ENCODE measurements around the gene U2SURP. TPM values are rescaled to one million over a fixed set of nuclear protein-coding genes. Genes with fewer than 3 reads are reported as not detected.

The U2SURP gene
- total RNA-seq, 1 donor from 2014 or later, result 41.9 TPM

- ATAC-seq (no peak), DNase-seq (ENCODE audit: missing footprints) (no peak)
- intact Hi-C loops (cut with DNase I), result no loop called here
These were observed 83.7 kb downstream of the U2SURP start for GRCh38 chr3:143084856-143085731.

GRCh38 chr3:143088835-143089234 is 87.5 kb downstream of the U2SURP start:
- intact Hi-C loops (cut with DNase I), result no loop called here
- ATAC-seq (no peak), DNase-seq (ENCODE audit: missing footprints) (no peak)

- intact Hi-C loops (cut with DNase I), result no loop called here
- DNase-seq (ENCODE audit: missing footprints) (no peak), ATAC-seq (no peak)
These were observed 88.6 kb downstream of the U2SURP start for GRCh38 chr3:143089965-143090364.

GRCh38 chr3:143090486-143090885 is 89.1 kb downstream of the U2SURP start:
- DNase-seq (ENCODE audit: missing footprints) (no peak), ATAC-seq (peak; percentile 73)
- intact Hi-C loops (cut with DNase I), result no loop called here

GRCh38 chr3:143090976-143091837 is 89.8 kb downstream of the U2SURP start:
- no peak for ATAC-seq
- no peak for DNase-seq (ENCODE audit: missing footprints)
- intact Hi-C loops (cut with DNase I), result no loop called here

GRCh38 chr3:143092191-143092590 is 90.8 kb downstream of the U2SURP start:
- ATAC-seq (no peak), DNase-seq (ENCODE audit: missing footprints) (no peak)
- intact Hi-C loops (cut with DNase I), result no loop called here

- no peak for ATAC-seq
- intact Hi-C loops (cut with DNase I), result no loop called here
- no peak for DNase-seq (ENCODE audit: missing footprints)
These were observed 94.4 kb downstream of the U2SURP start for GRCh38 chr3:143095813-143096212.

- intact Hi-C loops (cut with DNase I), result no loop called here
- no peak for ATAC-seq
These were observed 96.8 kb downstream of the U2SURP start for GRCh38 chr3:143098032-143098764.

GRCh38 chr3:143099210-143099609 is 97.8 kb downstream of the U2SURP start:
- DNase-seq (ENCODE audit: missing footprints) (no peak), ATAC-seq (no peak)
- intact Hi-C loops (cut with DNase I), result no loop called here

More at GRCh38 chr3:143098032-143098764, 96.8 kb downstream of the U2SURP start:
- no peak for DNase-seq (ENCODE audit: missing footprints)

- ATAC-seq (no peak), DNase-seq (ENCODE audit: missing footprints) (no peak)
- intact Hi-C loops (cut with DNase I), result no loop called here
These were observed 98.3 kb downstream of the U2SURP start for GRCh38 chr3:143099690-143100089.

- intact Hi-C loops (cut with DNase I), result no loop called here
- ATAC-seq (no peak), DNase-seq (ENCODE audit: missing footprints) (no peak)
These were observed 99.1 kb downstream of the U2SURP start for GRCh38 chr3:143100451-143100850.

GRCh38 chr3:143101792-143102381 is 100.5 kb downstream of the U2SURP start:
- ATAC-seq (no peak), DNase-seq (ENCODE audit: missing footprints) (no peak)
- intact Hi-C loops (cut with DNase I), result no loop called here

- ATAC-seq (no peak), DNase-seq (ENCODE audit: missing footprints) (no peak)
- intact Hi-C loops (cut with DNase I), result no loop called here
These were observed 102.3 kb downstream of the U2SURP start for GRCh38 chr3:143103652-143104051.

GRCh38 chr3:143105170-143105569 is 103.8 kb downstream of the U2SURP start:
- ATAC-seq (no peak), DNase-seq (ENCODE audit: missing footprints) (no peak)
- intact Hi-C loops (cut with DNase I), result no loop called here

GRCh38 chr3:143109861-143110260 is 108.5 kb downstream of the U2SURP start:
- no peak for DNase-seq (ENCODE audit: missing footprints)
- intact Hi-C loops (cut with DNase I), result no loop called here
- no peak for ATAC-seq
